DMS153 treated with DMSO at 0.1 percent for 48 hours (cell line): Measurements from ENCODE around the gene MLLT3.

Experiments
- DNase-seq: peaks from one replicate; lab custom pipeline; 2025; ENCODE audit not compliant: unreplicated experiment; lab: John Stamatoyannopoulos, UW

MLLT3 gene

GRCh38 chr9:20559231-20559890 is 62.9 kb downstream of the MLLT3 start:
- no peak for DNase-seq

- no peak for DNase-seq
Measured at GRCh38 chr9:20558566-20559016, 63.7 kb downstream of the MLLT3 start.

GRCh38 chr9:20557890-20558565 is 64.3 kb downstream of the MLLT3 start:
- no peak for DNase-seq

GRCh38 chr9:20557285-20557684 is 65.0 kb downstream of the MLLT3 start:
- DNase-seq: no peak

GRCh38 chr9:20553558-20554149 is 68.6 kb downstream of the MLLT3 start:
- DNase-seq: no peak

- no peak for DNase-seq
Measured at GRCh38 chr9:20552874-20553557, 69.3 kb downstream of the MLLT3 start.

- DNase-seq: no peak
Measured at GRCh38 chr9:20551835-20552234, 70.5 kb downstream of the MLLT3 start.

- no peak for DNase-seq
Measured at GRCh38 chr9:20551236-20551635, 71.1 kb downstream of the MLLT3 start.

GRCh38 chr9:20550326-20550725 is 72.0 kb downstream of the MLLT3 start:
- no peak for DNase-seq

GRCh38 chr9:20549053-20549452 is 73.2 kb downstream of the MLLT3 start:
- DNase-seq: no peak

GRCh38 chr9:20545023-20545622 is 77.2 kb downstream of the MLLT3 start:
- DNase-seq: no peak

- no peak for DNase-seq
Measured at GRCh38 chr9:20540169-20540863, 82.0 kb downstream of the MLLT3 start.

GRCh38 chr9:20538956-20539355 is 83.3 kb downstream of the MLLT3 start:
- no peak for DNase-seq

- no peak for DNase-seq
Measured at GRCh38 chr9:20538092-20538491, 84.2 kb downstream of the MLLT3 start.

GRCh38 chr9:20537294-20537693 is 85.0 kb downstream of the MLLT3 start:
- no peak for DNase-seq

- DNase-seq: no peak
Measured at GRCh38 chr9:20532584-20532983, 89.7 kb downstream of the MLLT3 start.

GRCh38 chr9:20529837-20530236 is 92.5 kb downstream of the MLLT3 start:
- DNase-seq: no peak

GRCh38 chr9:20528253-20528652 is 94.0 kb downstream of the MLLT3 start:
- DNase-seq: no peak

GRCh38 chr9:20526500-20527319 is 95.6 kb downstream of the MLLT3 start:
- no peak for DNase-seq

GRCh38 chr9:20524776-20525175 is 97.5 kb downstream of the MLLT3 start:
- no peak for DNase-seq
